Hematopoietic multipotent progenitor cell (in vitro differentiated cells): ENCODE measurements around the gene TUG1. TPM values are rescaled to one million over a fixed set of nuclear protein-coding genes. Genes with fewer than 3 reads are reported as not detected.

Source experiments
- DNase-seq, 3 donors: peaks; one replicate each; pipeline ENCODE4 v3.0.0-alpha.2; 2011 to 2015; ENCODE audit warnings: low read depth in 2 of 3, low spot score in 2 of 3
- total RNA-seq: library from RNA; depleted of rRNA; stranded (reverse); fragments of >200 nt; gene quantifications from one replicate; pipeline ENCODE4 v1.2.3, GENCODE V29; 2012

Gene TUG1
- total RNA-seq, 1 donor: 56.3 TPM

DNA sequence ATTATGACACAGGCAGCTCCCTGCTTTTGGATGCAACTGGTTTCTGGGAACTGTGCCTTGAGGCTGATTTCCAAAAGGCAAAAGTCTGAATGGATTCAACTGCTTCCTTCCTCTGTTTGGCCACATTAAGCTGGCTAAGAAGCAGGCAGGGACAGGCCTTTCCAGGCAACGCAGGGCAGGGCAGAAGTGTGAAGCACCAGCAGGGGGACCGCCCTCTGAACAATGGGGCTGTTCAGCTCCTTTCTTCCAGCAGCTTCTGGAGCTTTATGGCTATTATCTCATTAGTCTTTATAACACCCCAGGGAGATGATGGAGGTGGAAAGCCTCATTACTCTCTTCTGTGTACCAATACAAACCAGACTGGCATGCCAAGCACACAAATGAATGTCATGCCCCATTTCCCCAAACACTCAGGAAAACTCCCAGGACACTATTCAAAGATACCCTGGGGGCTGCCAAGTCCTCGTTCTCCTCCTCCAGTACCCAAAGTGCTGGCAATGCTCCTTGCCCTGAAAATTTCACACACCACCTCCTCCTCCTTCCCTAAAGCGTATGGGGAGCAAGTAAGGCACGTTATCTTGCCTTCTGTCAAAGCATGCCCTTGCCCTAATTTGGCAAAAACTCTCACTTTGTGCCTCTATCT lies 21.8 kb upstream of the TUG1 start:
- DNase-seq: no peak

DNA sequence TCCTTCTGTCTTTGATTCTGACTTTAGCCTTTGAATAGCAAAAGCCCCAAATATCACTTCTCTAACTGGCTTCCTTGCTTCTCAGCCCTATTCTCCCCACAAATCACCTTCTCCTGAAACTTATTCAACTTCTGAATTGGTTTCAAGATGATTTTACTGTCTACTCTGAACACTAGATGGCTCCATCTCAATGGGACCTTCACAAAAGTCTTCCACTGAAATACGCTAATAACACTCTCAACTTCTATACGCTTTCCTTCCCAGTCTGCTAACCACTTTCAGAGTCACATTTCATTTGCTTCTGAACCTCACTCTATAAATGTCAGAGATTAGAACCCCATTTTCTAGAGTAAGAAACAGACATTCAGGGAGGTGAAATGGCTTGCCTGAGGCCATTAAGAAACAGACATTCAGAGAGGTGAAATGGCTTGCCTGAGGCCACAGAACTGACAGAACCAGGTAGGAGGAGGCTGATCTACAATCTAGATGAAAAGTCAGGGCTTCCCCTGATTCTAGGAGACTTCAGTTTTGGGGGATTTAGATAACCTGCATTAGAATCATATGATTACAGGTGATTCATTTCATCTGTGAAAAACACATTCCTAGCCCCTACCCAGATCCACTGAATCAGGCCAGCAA lies 21.1 kb upstream of the TUG1 start:
- DNase-seq: peak in 2 of 3 donors; percentile 30 to 73

- no peak for DNase-seq
Observed at GRCh38 chr22:30948930-30949342, 20.1 kb upstream of the TUG1 start.

DNA sequence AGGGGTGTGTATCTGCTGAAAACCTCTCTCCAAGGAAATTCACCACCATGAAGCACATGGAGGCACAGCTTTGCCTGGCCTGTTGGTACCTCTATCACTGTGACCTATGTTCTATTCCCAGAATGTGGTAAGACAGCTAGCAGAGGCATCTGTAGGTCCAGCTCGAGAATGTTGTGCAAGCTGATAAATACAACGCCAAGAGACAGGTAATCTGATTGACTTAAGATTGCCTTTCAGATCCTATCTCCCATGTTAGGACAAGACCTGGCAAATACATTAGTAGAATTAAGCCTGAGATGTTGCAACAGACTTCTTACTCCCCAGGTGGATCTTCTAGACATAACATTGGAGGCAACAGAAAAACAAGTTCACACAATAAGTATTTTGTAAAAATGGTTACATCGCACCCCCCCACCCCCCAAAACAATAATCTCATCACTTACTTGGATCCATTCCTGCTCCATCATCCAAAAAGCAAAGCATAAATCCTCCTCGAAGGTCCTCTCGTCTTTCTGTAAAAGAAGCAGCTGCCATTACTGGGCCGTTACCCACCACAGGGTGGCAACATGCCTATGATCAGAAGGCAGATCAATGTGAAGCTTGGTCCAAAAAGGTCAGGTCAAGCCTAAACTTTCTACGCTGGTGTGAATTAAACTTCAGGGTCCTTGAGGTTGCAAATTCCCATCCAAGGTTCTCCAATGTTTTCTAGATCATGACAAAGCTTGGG lies 19.0 kb upstream of the TUG1 start:
- no peak for DNase-seq

DNA sequence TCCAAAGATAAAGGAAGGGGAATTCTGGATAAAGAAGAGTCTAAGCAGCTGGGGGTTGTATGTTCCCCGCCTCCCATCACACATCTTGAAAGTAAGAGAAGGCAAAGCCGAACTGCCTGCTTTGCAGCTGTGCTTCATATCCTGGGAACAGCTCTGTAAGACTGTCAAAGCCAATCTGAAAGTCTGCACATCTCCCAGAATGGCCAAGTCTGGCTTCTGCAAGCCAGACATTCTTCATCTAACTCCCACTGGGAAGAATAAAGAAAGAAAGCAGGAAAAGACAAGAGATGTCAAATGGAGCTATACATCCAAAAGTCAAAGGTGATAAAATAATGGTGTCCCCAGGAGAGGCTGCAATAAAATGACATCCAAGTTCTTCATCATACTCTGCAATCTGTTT lies 15.9 kb upstream of the TUG1 start:
- no peak for DNase-seq

DNA sequence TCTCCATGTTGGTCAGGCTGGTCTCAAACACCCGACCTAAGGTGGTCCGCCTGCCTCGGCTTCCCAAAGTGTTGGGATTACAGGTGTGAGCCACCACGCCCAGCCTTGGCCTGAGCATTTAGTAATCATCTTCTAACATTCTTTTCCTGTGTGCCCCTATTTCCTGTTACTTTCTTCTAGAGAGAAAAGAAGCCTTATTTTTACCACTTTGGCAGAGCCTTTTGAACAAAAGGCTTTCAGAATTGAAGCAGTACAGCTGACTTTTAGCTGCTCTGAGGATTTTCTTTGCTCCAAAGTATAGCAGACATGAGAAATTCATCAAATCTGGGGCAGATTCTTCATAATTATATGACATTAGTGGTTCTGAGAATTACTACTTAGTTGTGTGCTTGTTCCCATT lies 13.9 kb upstream of the TUG1 start:
- DNase-seq: no peak

GRCh38 chr22:30964858-30965257 lies 4.2 kb upstream of the TUG1 start:
- DNase-seq: no peak

- no peak for DNase-seq
Observed at GRCh38 chr22:30968015-30968923, 796 bp upstream of the TUG1 start, which contains the start of gene MORC2. Gene MORC2, minus strand, starts transcription at chr22:30968774. Its CDS starts 885 bp downstream, at chr22:30967889.

- DNase-seq: peak in 1 of 3 donors; percentile 68
Observed at GRCh38 chr22:30969532-30970355, 679 bp downstream of the TUG1 start.

GRCh38 chr22:30970356-30970746 lies 1.3 kb downstream of the TUG1 start:
- no peak for DNase-seq

GRCh38 chr22:30978304-30978962 lies 9.4 kb downstream of the TUG1 start:
- DNase-seq: peak in 1 of 3 donors; percentile 12

DNA sequence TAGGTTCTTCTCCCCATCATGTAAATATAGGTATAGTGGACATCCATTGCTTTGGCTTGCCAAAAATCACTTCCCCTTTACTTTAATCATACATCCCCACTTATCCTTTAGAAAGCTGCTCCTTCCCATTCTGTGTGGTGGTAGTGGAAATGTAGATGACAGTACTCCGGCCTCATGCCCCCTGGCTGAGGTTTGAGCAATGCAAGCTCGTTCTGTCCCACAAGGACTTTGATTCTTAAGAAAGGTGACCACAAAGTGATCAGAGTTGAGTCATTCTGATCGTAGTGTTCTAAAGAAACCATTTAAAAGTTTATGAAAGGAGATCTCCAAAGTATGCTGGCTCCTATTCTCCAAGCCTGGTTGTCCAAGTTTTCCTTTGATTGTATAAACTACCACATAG lies 10.9 kb downstream of the TUG1 start:
- DNase-seq: no peak

DNA sequence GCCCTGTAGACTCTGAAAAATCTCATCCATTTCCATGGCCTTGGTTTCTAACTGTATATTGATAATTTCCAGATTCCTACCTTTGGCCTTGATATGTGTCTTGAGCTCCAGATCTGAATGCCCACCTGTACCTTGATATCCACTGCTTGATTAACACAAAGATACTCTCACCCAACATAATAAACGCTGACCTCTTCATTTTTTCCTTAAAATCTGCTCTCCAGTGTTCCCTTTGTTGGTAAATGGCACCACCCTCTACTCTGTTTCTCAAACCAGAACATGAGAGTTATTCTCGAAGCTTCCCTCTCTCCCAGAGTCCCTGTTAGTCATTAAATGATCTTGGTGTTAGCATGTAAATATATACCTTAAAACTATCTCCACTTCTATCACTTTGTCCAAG lies 13.4 kb downstream of the TUG1 start:
- DNase-seq: no peak

- DNase-seq: no peak
Observed at GRCh38 chr22:30984317-30984716, 15.3 kb downstream of the TUG1 start.

GRCh38 chr22:30985561-30986208 lies 16.6 kb downstream of the TUG1 start:
- no peak for DNase-seq

- DNase-seq: no peak
Observed at GRCh38 chr22:30989474-30989873, 20.4 kb downstream of the TUG1 start.

GRCh38 chr22:30990690-30991089 lies 21.6 kb downstream of the TUG1 start:
- DNase-seq: no peak

DNA sequence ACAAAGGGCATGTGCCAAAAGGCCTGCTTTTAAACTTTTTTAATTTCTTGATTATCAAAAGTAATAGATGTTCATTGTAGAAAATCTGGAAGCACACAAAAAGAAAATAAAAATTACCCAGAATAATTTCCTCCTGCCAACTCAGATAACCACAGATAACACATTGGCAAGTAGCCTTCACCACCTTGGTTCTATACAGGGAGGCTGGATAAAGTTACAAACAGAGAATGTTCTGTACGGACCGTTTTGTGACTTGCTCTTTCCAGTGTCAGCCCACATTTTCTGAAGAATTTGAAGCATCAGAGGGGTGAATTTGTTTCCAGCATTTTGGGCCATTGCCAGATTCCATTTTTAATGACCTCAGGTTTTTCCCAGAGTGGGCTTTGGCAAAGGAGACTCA lies 23.5 kb downstream of the TUG1 start:
- DNase-seq: no peak

- no peak for DNase-seq
Observed at GRCh38 chr22:30994960-30995359, 25.9 kb downstream of the TUG1 start.
